Measurements from ENCODE around the gene CLIC4.
"Not testable (repeated sequence)": the region's sequence is repeated elsewhere in the genome, so short reads cannot be mapped to it uniquely, and the experiment has no call there.

The CLIC4 gene

DNA sequence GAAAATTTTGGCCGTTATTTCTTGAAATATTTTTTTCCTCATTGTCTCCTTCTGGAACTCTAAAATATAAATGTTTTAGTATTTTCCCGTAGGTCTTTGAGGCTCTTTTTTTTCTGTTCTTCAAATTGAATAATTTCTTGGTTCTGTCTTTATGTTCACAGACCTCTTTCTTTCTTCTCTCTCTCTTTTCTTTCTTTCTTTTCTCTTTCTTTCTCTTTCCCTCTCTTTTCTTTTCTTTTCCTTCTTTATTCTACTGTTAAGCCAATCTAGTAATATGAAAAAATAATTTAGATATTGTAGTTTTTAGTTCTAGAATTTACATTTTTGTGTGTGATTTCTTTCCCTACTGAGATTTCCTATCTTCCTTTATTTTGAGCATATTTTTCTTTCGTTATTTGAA is 30.1 kb downstream of the CLIC4 start:
- no peak for DNase-seq (ENCODE audit: low spot score)

DNA sequence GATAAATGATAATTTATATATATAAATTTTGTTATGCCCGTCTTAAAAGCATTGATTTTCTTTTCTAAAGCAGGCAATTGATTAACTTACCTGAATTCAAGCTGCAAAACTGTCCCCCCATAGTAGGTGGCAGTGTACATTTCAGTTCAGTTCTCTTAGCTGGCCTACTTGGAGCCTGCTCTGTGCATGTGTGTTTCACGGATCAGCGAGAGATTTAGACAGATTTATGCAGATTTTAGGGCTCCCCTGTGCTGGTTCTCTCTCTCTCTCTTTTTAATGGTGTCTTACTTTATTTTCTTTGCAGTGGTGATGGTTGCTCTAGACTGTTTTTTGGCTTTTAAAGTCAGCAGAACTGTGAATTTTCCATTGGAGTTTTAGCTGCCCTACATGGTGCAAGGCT is 30.7 kb downstream of the CLIC4 start:
- no peak for DNase-seq (ENCODE audit: low spot score)

DNA sequence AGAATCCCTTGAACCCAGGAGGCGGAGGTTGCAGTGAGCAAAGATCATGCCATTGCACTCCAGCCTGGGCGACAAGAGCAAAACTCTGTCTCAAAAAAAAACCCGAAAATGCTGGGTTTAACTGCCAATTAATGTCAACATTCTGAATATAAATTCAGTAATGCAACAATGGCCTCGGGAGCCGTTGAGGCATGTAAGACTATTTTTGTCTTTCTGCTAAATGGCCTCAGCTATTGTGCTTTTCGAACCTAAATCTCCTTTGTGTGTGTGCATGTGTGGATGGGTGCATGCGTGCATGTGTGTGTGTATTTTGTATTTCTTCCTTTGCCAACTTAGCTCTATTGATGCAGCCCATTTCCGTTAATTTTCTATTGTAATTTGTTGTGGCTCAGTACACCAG is 31.6 kb downstream of the CLIC4 start:
- DNase-seq (ENCODE audit: low spot score): no peak

DNA sequence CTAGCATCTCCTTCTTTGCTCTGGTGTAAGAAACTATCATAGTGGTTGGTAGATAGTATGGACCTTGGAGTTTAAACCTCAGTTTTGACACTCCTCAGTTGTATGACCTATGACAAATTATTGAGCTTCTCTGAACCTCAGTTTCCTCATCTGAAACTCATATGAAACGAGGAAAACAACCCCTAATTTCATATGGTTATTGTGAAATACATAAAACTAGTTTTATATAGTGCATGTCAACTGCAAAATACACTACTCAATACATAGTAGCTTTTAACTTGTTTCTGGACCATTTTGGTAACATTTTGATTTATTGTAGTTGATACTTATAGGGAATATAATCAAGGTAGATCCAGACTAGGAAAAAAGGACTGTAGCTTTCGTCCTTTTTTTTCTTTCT is 32.9 kb downstream of the CLIC4 start:
- DNase-seq (ENCODE audit: low spot score): no peak

DNA sequence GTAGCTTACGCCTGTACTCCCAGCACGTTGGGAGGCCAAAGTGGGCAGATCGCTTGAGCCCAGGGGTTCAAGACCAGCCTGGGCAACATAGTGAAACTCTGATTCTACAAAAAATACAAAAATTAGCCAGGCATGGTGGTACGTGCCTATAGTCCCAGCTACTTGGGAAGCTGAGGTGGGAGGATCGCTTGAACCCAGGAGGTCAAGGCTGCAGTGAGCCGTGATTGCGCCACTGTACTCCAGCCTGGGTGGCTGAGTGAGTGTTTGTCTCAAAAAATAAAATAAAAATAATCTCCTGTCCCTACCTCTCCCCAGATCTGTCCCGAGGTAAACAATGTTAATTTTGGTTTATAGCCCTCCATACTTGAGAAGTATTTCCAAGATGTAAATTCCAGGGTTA is 34.0 kb downstream of the CLIC4 start:
- not testable (repeated sequence) for DNase-seq (ENCODE audit: low spot score)

DNA sequence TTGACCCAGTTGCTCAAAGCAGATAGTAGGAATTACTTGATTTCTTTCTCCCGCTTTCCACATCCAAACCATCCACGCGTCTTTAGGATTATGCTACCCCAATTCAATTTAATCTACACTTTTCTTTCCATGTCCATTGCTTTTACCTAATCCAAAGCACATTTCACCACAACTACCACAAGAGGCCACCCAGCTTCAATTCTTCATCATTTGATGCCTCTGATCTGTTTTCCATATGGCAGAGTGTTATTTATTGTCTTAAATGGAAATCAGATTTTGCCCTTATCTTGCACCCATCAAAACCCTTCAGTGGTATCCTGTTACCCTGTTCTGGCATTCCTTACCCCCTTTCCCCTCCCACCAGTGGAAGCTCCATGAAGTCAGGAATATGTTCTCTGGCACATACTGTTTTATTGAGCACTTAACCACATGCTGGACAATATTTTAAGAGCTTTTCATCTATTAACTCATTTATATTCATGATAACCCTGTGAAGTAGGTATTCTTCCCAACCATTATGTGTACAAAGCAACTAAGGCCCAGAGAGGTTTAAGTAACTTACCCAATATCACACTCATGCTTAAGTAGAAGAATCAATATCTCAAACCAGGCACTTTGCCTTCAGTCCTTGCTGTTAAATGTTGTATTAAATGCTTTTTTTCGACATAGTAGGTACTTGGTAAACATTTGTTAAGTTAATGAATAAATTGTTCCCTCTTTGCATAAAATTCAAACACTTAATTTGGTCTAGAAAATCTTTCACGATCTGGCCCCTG is 34.6 kb downstream of the CLIC4 start:
- DNase-seq (ENCODE audit: low spot score): no peak

DNA sequence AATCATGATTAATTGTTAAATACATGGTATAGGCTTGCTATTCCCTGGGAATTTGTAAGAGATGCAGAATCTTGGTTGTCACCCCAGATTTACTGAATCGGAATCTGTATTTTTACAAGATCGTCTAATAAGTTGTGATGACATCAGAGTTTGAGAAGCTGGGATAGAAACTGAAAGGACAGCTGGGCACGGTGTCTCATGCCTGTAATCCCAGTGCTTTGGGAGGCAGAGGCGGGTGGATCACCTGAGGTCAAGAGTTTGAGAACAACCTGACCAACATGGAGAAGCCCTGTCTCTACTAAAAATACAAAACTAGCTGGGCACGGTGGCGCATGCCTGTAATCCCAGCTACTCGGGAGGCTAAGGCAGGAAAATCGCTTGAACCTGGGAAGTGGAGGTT is 35.4 kb downstream of the CLIC4 start:
- DNase-seq (ENCODE audit: low spot score): not testable (repeated sequence)

DNA sequence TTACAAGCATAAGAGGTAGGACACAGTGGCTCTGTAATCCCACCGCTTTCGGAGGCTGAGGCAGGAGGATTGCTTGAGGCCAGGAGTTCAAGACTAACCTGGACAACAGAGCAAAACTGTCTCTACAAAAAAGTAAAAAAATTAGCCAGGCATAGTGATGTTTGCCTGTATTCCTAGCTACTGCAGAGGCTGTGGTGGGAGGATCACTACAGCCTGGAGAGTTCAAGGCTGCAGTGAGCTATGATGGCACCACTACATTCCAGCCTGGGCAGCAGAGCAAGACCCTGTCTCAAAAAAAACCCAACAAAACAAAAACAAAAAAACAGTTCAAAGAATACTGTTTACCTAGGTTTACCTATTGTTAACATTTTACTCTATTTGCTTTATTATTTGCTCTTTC is 37.4 kb downstream of the CLIC4 start:
- no peak for DNase-seq (ENCODE audit: low spot score)

DNA sequence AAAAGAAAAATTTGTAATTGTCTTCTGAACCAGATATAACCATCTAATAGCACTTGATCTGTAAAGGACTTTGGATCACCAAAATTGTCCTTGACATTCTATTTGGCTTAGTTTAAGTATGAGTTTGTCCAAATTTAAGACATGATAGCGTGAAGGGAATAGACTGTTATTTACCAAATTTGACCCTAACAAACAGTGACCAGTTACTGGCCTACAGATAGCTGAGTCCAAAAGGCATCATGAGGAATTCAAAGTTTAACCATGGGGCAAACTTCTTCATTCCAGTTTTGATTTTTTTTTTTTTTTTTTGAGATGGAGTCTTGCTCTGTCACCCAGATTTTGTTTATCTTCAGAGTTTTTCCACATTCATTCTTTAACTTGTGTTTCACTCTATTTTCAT is 38.5 kb downstream of the CLIC4 start:
- DNase-seq (ENCODE audit: low spot score): no peak

DNA sequence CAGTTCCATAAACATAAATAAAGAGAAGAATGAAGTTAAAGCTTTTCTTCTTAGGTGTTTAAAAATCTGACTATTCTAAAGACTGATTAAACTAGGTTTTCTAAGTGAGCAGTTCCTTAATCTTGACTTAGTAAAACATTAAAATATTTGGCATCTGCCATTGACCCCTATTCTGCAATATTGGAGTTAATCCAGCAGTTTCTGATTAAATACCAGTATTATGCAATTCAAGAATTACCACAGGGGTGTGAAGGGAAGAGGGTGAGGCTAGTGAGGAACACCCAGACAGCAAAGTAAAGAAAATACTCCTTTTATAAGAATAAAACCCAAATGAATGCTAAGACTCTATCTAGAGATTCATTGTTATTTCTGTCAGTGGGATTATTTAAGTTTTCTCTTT is 40.9 kb downstream of the CLIC4 start:
- no peak for DNase-seq (ENCODE audit: low spot score)

DNA sequence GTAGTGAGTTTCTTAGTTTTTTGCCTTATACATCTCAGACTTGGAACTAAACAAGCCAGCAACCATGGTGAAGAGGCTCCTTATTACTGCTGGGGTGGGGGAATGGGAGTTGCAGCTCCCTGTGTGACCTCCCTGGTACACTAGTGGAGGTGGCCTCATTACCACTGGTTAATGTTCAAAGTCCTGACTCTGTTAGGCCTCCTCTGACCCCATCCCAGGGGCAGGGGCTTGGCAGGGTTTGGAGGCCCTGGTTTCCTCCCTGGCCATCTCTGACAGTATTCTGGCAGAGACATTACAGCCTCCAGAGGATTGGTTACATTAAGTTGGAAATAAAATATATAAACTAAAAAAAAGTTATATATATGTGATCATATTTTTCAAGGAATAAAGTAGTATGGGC is 45.2 kb downstream of the CLIC4 start:
- no peak for DNase-seq (ENCODE audit: low spot score)

DNA sequence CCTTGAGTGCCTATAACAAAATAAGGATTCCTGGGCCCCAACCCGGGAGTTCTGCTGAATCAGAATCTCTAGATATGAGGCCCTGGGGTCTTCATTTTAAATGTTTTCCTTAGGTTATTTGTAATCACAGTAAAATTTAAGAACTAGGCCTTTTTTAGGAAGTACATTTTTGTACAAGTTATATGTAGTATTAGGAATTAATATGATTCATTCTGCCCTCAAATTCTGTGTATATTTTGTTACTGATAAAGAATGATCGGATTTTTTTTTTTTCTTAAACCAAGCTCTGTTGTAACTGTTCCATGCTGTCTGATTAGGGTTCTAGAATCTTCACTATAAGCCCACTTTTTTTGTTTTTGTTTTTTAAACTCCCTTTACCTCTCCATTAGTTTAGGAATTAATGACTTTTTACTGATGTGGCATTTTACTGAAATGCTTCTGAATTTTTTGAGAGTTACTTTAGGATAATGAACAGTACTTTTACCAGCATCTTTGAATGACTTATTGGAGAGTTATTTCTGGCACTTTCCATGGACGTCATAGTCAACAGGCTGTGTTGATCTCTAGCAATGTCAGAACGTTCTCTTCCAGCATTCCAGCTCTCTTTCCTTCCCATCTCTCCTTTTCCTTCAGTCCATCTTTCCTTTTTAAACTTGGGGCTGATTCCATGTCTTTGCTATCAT is 48.3 kb downstream of the CLIC4 start:
- DNase-seq (ENCODE audit: low spot score): peak; percentile 63

DNA sequence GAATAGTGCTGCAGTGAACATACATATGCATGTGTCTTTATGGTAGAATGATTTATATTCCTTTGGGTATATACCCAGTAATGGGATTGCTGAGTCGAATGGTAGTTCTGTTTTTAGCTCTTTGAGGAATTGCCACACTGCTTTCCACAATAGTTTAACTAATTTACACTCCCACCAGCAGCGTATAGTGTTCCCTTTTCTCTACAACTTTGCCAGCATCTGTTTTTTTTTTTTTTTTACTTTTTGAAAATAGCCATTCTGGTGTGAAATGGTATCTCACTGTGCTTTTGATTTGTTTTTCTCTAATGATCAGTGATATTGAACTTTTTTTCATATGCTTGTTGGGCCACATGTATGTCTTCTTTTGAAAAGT is 48.9 kb downstream of the CLIC4 start:
- not testable (repeated sequence) for DNase-seq (ENCODE audit: low spot score)

DNA sequence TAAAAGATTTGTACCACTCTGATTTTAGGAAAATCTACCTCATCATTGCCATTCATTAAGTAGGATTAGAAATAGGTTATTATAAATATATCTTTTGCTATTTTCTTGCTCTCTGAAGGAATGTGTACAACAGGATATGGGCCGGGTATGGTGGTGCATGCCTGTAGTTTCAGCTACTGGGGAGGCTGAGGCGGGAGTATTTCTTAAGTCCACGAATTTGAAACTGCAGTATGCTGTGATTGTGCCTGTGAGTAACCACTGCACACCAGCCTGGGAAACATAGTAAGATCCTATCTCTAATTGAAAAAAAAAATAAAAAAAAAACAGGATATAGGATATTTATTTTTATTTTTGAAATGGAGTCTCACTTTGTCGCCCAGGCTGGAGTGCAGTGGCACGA is 50.0 kb downstream of the CLIC4 start:
- no peak for DNase-seq (ENCODE audit: low spot score)

DNA sequence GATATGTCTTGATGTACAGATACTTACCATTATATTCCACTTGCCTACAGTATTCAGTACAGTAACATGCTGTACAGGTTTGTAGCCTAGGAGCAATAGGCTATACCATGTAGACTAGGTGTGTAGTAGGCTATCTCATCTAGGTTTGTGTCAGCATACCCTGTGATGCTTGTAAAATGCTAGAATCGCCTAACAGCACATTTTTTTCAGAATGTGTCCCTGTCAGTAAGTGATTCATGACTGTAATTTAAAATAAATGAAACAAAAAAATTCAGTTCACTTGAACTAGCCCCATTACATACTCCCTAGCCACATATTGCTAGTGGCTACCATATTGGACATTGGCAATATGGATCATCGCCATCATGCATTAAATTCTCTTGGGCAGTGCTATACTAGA is 51.3 kb downstream of the CLIC4 start:
- DNase-seq (ENCODE audit: low spot score): no peak

DNA sequence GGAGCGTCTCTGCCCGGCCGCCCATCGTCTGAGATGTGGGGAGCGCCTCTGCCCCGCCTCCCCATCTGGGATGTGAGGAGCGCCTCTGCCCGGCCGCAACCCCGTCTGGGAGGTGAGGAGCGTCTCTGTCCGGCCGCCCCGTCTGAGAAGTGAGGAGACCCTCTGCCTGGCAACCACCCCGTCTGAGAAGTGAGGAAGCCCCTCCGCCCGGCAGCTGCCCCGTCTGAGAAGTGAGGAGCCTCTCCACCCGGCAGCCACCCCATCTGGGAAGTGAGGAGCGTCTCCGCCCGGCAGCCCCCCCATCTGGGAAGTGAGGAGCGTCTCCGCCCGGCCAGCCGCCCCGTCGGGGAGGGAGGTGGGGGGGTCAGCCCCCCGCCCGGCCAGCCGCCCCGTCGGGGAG is 54.0 kb downstream of the CLIC4 start:
- DNase-seq (ENCODE audit: low spot score): not testable (repeated sequence)

DNA sequence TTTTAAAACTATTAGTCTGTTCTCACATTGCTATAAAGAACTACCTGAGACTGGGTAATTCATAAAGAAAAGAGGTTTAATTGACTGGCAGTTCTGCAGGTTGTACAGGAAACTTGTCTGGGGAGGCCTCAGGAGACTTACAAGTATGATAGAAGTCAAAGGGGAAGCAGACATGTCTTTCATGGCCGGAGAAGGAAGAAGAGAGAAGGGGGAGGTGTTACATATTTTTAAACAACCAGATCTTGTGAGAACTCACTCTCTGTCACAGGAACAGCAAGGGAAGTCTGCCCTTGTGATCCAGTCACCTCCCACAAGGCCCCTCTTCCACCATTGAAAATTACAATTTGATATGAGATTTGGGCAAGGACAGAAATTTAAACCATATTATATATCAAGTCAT is 55.9 kb downstream of the CLIC4 start:
- no peak for DNase-seq (ENCODE audit: low spot score)

DNA sequence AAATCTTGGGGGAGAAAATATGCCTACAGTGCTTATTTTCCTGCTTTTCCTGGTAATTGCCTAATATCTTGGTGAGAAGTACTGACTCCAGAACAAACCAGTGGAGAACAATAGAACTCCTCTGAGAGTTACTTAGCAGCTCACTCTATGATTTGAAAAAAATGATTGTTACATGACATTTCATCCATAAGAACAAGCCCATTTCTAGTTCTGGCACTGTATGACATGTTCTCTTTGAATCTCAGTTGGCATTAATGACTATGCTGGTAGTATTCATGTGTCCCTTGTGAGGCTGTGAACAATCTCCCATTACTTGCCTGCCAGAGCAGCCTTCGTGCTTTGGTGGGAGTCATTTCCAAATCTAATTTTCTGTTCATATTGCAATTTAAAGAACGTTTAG is 58.0 kb downstream of the CLIC4 start:
- no peak for DNase-seq (ENCODE audit: low spot score)

DNA sequence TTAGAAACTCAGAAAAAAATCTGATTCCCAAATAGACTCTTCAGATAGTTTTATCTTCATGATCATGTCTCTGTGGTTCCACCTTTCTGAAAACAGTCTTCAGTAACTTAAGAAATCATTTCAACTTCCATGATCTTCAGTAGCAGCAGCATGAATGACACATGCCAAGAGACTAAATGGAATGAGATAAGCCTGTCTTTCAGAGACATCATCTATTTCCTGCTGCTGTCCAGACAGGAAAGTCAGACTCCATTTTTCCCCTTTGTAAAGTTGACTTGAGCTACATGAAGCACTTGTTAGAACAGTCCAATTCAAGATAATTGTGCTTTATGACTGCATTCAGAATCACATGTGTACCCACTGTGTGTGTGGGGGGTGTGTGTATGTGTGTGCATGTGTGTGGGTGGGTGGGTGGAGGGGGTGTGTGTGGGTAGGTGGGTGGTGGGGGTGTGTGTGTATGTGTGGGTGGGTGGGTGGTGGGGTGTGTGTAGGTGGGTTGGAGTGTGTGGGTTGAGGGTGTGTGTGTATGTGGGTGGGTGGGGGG is 58.8 kb downstream of the CLIC4 start:
- DNase-seq (ENCODE audit: low spot score): no peak

DNA sequence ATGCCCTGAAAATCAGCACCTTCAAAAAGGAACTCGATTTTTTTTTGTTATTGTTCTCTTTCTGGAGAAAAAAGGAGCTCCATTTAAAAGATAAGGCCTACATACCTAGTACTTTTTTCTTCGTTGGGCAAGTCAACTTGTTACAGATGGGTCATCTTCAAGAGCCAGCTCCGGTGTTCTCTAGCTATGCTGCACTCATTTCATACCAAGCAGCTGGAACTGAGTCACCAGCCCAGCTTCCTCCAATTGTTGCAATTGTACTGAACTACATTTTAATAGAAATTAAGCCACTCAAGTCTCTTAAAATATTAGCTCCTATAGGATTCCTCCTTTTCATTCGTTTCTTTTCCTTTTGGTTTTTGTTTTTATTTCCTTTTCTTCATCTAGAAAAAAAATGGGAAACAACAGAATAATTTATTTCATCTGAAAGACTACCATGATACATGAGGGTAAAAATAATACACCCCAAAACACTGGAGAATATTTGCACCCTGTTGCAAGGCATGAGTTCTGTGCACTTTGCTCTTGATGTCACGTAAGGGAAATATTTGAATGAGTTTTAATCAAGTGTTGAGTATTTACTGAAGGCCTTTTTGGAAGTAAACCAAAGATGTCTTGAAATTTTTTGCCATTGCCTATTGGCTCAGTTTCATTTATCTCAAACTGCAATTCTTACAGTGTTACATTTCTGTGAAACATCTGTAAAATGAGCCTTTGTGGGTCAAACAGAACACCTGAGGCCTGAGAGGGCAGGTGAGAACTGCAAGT is 60.5 kb downstream of the CLIC4 start:
- peak; percentile 73 for DNase-seq (ENCODE audit: low spot score)

DNA sequence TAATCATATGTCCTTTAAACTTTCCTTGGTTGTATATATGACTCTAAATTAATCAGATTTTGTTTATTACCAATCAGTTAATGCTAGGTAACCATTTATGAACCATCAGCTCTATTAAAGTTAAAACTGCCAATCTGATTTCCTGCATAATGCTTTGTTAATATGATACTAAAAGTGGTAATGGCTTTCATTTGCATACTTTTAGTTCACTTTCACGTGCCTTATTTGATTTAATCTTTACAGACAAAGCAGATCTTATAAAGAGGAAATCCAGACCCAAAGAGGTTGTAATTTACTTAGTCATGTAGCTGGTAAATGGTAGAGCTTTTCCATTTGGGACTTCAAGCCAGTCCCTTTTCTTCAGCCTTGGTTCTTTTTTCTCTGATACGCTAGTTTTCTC is 61.3 kb downstream of the CLIC4 start:
- no peak for DNase-seq (ENCODE audit: low spot score)

DNA sequence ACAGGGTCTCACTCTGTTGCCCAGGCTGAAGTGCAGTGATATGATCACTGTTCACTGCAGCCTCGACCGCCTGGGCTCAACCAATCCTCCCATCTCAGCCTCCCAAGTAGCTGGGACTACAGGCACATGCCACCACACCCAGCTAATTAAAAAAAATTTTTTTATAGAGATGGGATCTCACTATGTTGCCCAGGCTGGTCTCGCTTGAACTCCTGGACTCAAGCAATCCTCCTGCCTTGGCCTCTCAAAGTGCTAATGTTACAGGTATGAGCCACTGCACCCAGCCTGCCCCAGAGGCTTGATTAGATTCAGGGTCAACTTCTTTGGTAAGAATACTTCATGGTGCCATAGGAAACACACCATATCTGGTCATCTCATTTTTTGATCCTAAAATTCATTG is 66.2 kb downstream of the CLIC4 start:
- not testable (repeated sequence) for DNase-seq (ENCODE audit: low spot score)

DNA sequence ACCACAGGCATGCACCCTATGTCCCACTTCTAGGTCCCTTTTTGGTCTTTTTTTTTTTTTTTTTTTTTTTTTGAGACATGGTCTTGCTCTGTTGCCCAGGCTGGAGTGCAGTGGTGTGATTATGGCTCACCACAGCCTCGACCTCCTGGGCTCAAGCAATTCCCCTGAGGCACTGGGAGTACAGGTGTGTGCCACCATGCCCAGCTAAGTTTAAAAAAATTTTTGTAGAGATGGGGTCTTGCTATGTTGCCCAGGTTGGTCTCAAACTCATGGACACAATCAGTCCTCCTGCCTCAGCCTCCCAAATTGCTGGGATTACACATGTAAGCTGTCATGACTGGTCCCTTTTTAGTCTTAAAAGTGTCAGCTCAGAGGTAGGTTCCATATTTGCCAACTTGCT is 75.0 kb downstream of the CLIC4 start:
- DNase-seq (ENCODE audit: low spot score): not testable (repeated sequence)
